GM10266 (cell line): ENCODE data around the gene TMEM52.
A peak's percentile ranks its signal among the peaks of the same experiment; 100 is the strongest.

ENCODE experiments used
- DNase-seq: peaks from one replicate; pipeline ENCODE4 v3.0.0; 2012; ENCODE audit errors: extremely low spot score
- CTCF ChIP-seq: IDR thresholded peaks from 2 replicates; pipeline ENCODE4 v1.5.1; 2012; ENCODE audit warnings: mild to moderate bottlenecking, low read depth; ENCODE audit not compliant: control insufficient read depth, insufficient read depth; ENCODE audit errors: missing control alignments

Gene TMEM52

GRCh38 chr1:1947493-1947892 lies 28.4 kb upstream of the TMEM52 start:
- TF ChIP-seq CTCF = no peak
- DNase-seq = no peak

- DNase-seq = no peak
- no peak for TF ChIP-seq CTCF
Measured at GRCh38 chr1:1946540-1946939, 27.5 kb upstream of the TMEM52 start.

- TF ChIP-seq CTCF = no peak
- DNase-seq = no peak
Measured at GRCh38 chr1:1945782-1946393, 26.8 kb upstream of the TMEM52 start.

GRCh38 chr1:1943834-1944570 lies 24.9 kb upstream of the TMEM52 start:
- DNase-seq = peak; percentile 78
- peak; percentile 78 for TF ChIP-seq CTCF

GRCh38 chr1:1942753-1943656 lies 23.9 kb upstream of the TMEM52 start:
- no peak for TF ChIP-seq CTCF
- no peak for DNase-seq

GRCh38 chr1:1941868-1942752 lies 23.0 kb upstream of the TMEM52 start:
- DNase-seq = no peak
- TF ChIP-seq CTCF = no peak
